ENCODE measurements around the gene SH2B2.
"Not testable (repeated sequence)": the region's sequence is repeated elsewhere in the genome, so short reads cannot be mapped to it uniquely, and the experiment has no call there.

SH2B2 gene

GRCh38 chr7:102320601-102321350, 34.1 kb downstream of the SH2B2 start:
- peak; percentile 25 for DNase-seq (ENCODE audit: low spot score)

GRCh38 chr7:102321351-102322201, 34.9 kb downstream of the SH2B2 start:
- DNase-seq (ENCODE audit: low spot score): peak; percentile 72
- TF ChIP-seq CTCF (IDR thresholded peaks at IDR 0.05; ENCODE audit: extremely low read depth, missing control alignments): no peak

More at GRCh38 chr7:102320601-102321350, 34.1 kb downstream of the SH2B2 start:
- TF ChIP-seq CTCF (IDR thresholded peaks at IDR 0.05; ENCODE audit: extremely low read depth, missing control alignments): no peak

GRCh38 chr7:102322202-102322715, 35.6 kb downstream of the SH2B2 start:
- peak; percentile 35 for DNase-seq (ENCODE audit: low spot score)

GRCh38 chr7:102323914-102324195, 37.2 kb downstream of the SH2B2 start:
- TF ChIP-seq CTCF (IDR thresholded peaks at IDR 0.05; ENCODE audit: extremely low read depth, missing control alignments): no peak
- DNase-seq (ENCODE audit: low spot score): no peak

More at GRCh38 chr7:102322202-102322715, 35.6 kb downstream of the SH2B2 start:
- no peak for TF ChIP-seq CTCF (IDR thresholded peaks at IDR 0.05; ENCODE audit: extremely low read depth, missing control alignments)

GRCh38 chr7:102325106-102325505, 38.4 kb downstream of the SH2B2 start:
- DNase-seq (ENCODE audit: low spot score): not testable (repeated sequence)

- no peak for TF ChIP-seq CTCF (IDR thresholded peaks at IDR 0.05; ENCODE audit: extremely low read depth, missing control alignments)
- no peak for DNase-seq (ENCODE audit: low spot score)
These were observed 39.7 kb downstream of the SH2B2 start for GRCh38 chr7:102326157-102326889.

- not testable (repeated sequence) for DNase-seq (ENCODE audit: low spot score)
These were observed 40.5 kb downstream of the SH2B2 start for GRCh38 chr7:102327183-102327582.

- not testable (repeated sequence) for DNase-seq (ENCODE audit: low spot score)
These were observed 42.2 kb downstream of the SH2B2 start for GRCh38 chr7:102328863-102329262.

GRCh38 chr7:102329366-102329765, 42.7 kb downstream of the SH2B2 start:
- DNase-seq (ENCODE audit: low spot score): not testable (repeated sequence)

- DNase-seq (ENCODE audit: low spot score): not testable (repeated sequence)
These were observed 44.2 kb downstream of the SH2B2 start for GRCh38 chr7:102330666-102331460.

GRCh38 chr7:102335574-102335973, 48.9 kb downstream of the SH2B2 start:
- not testable (repeated sequence) for DNase-seq (ENCODE audit: low spot score)

GRCh38 chr7:102337002-102337401, 50.3 kb downstream of the SH2B2 start:
- DNase-seq (ENCODE audit: low spot score): not testable (repeated sequence)

GRCh38 chr7:102337420-102337819, 50.8 kb downstream of the SH2B2 start:
- not testable (repeated sequence) for DNase-seq (ENCODE audit: low spot score)

Measured in GM20000 (cell line).